ENCODE results near the gene DNASE2B.

The DNASE2B gene

GRCh38 chr1:84374991-84375696 is 23.1 kb upstream of the DNASE2B start:
- no peak for DNase-seq

GRCh38 chr1:84376000-84376910 is 22.0 kb upstream of the DNASE2B start:
- DNase-seq = no peak

GRCh38 chr1:84377480-84378095 is 20.7 kb upstream of the DNASE2B start:
- DNase-seq = no peak

- DNase-seq = no peak
Observed at GRCh38 chr1:84379138-84379916, 19.0 kb upstream of the DNASE2B start.

- no peak for DNase-seq
Observed at GRCh38 chr1:84379917-84380180, 18.4 kb upstream of the DNASE2B start.

- DNase-seq = no peak
Observed at GRCh38 chr1:84382127-84382526, 16.2 kb upstream of the DNASE2B start.

GRCh38 chr1:84385347-84385746 is 12.9 kb upstream of the DNASE2B start:
- DNase-seq = no peak

GRCh38 chr1:84386716-84387479 is 11.4 kb upstream of the DNASE2B start:
- no peak for DNase-seq

- DNase-seq = no peak
Observed at GRCh38 chr1:84387480-84388163, 10.7 kb upstream of the DNASE2B start.

GRCh38 chr1:84390226-84390625 is 8.1 kb upstream of the DNASE2B start:
- DNase-seq = no peak

GRCh38 chr1:84401156-84401555 is 2.9 kb downstream of the DNASE2B start:
- no peak for DNase-seq

- no peak for DNase-seq
Observed at GRCh38 chr1:84402060-84402459, 3.8 kb downstream of the DNASE2B start.

GRCh38 chr1:84402501-84402900 is 4.2 kb downstream of the DNASE2B start:
- no peak for DNase-seq

- no peak for DNase-seq
Observed at GRCh38 chr1:84403347-84403746, 5.1 kb downstream of the DNASE2B start.

- DNase-seq = no peak
Observed at GRCh38 chr1:84406346-84406861, 8.1 kb downstream of the DNASE2B start.

- no peak for DNase-seq
Observed at GRCh38 chr1:84407524-84407923, 9.2 kb downstream of the DNASE2B start.

- no peak for DNase-seq
Observed at GRCh38 chr1:84407958-84408422, 9.7 kb downstream of the DNASE2B start.

GRCh38 chr1:84409888-84410287 is 11.6 kb downstream of the DNASE2B start:
- DNase-seq = no peak

- DNase-seq = no peak
Observed at GRCh38 chr1:84410328-84411095, 12.2 kb downstream of the DNASE2B start.

- DNase-seq = no peak
Observed at GRCh38 chr1:84412316-84412942, 14.1 kb downstream of the DNASE2B start.

All from stimulated activated naive CD4-positive, alpha-beta T cell treated with Interleukin-2 at 50 U/mL for 16 hours (primary cell).